Measurements from ENCODE around the gene ARHGEF3. TPM values are rescaled to one million over a fixed set of nuclear protein-coding genes. Genes with fewer than 3 reads are reported as not detected.
"Not testable (repeated sequence)": the region's sequence is repeated elsewhere in the genome, so short reads cannot be mapped to it uniquely, and the experiment has no call there.

ARHGEF3 gene
- total and polyA plus RNA-seq, 4 experiments from 2014 or later, result 120 to 160 (median 126) TPM

DNA sequence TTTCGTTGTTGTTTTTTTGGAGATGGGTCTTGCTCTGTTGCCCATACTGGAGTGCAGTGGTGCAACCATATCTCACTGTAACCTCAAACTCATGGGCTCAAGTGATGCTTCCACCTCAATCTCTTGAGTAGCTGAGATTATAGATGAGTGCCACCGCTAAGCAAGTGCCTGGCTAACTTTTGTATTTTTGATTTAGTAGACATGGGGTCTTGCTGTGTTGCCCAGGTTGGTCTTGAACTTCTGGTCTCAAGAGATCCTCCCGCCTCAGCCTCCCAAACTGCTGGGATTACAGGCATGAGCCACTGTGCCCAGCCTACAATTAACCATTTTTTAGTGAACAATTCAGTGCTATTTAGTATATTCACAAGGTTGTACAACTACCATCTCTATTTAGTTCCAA is 42.2 kb downstream of the ARHGEF3 start:
- ChIA-PET POLR2A (ENCODE audit: partially characterized antibody) (interaction anchor here (0.6 to 11.8 kb wide), 7 partner anchors 9 to 158 kb away, joined by 3 to 172 read pairs (median 3); partner anchors contain the start of gene ARHGEF3), CTCF (ENCODE audit: partially characterized antibody) (interaction anchor here (0.7 to 21.4 kb wide), 5 partner anchors 20 to 183 kb away, joined by 3 to 267 read pairs (median 6); partner anchors contain the start of gene ARHGEF3)
- Mint-ChIP-seq H3K4me1 (peaks cover 66 to 87% (median 78%) of the 10 kb centered on the region in 4 donors), H3K36me3 (peaks cover 45 to 66% of the 10 kb centered on the region in 2 donors), H3K9me3 (peaks cover 0 to 2% (median 0%) of the 10 kb centered on the region in 8 donors), H3K4me3 (peak overlapping the region in 7 of 8 donors; percentile 43 to 78 (median 70)), H3K27me3 (no peaks in the 10 kb centered on the region), H3K27ac (peak overlapping the region; percentile 78 to 94 (median 86))
- Histone ChIP-seq H3K27me3 (ENCODE audit: insufficient read depth, low read length) (no peaks in the 10 kb centered on the region), H3K9me3 (ENCODE audit: control insufficient read depth in 1 of 2, low read length in 2 of 2) (no peaks in the 10 kb centered on the region), H3K27ac (ENCODE audit: low read depth, low read length) (peak overlapping the region; percentile 10), H3K4me3 (ENCODE audit: low read length in 2 of 2) (no peak overlapping the region), H3K4me1 (ENCODE audit: insufficient read depth, low read length) (peaks cover 87% of the 10 kb centered on the region), H3K36me3 (ENCODE audit: insufficient read depth, low read length) (no peaks in the 10 kb centered on the region)
- DNase-seq, result no peak
- intact Hi-C loops (cut with micrococcal nuclease), result loop anchor here (2.0 kb wide), 1 partner anchor 23 kb away; no protein-coding TSS in a partner anchor

GRCh38 chr3:56758539-56758981 is 43.2 kb downstream of the ARHGEF3 start:
- Mint-ChIP-seq H3K27ac (peak overlapping the region; percentile 48 to 94 (median 86)), H3K4me3 (peak overlapping the region; percentile 34 to 78 (median 56)), H3K27me3 (no peaks in the 10 kb centered on the region), H3K9me3 (peaks cover 0 to 2% (median 0%) of the 10 kb centered on the region in 8 donors), H3K4me1 (peaks cover 68 to 90% (median 78%) of the 10 kb centered on the region in 4 donors), H3K36me3 (peaks cover 48 to 66% of the 10 kb centered on the region in 2 donors)
- CTCF ChIA-PET (ENCODE audit: partially characterized antibody), result interaction anchor here (0.9 to 21.4 kb wide), 13 partner anchors 14 to 237 kb away, joined by 3 to 267 read pairs (median 4); partner anchors contain the start of gene ARHGEF3
- intact Hi-C loops (cut with micrococcal nuclease), result loop anchor here (2.0 kb wide), 1 partner anchor 24 kb away; no protein-coding TSS in a partner anchor
- Histone ChIP-seq H3K4me1 (ENCODE audit: insufficient read depth, low read length) (peaks cover 89% of the 10 kb centered on the region), H3K27me3 (ENCODE audit: insufficient read depth, low read length) (no peaks in the 10 kb centered on the region), H3K9me3 (ENCODE audit: control insufficient read depth in 1 of 2, low read length in 2 of 2) (no peaks in the 10 kb centered on the region), H3K4me3 (ENCODE audit: low read length in 2 of 2) (no peak overlapping the region), H3K36me3 (ENCODE audit: insufficient read depth, low read length) (peaks cover 3% of the 10 kb centered on the region), H3K27ac (ENCODE audit: low read depth, low read length) (peak overlapping the region; percentile 10)
- POLR2A ChIA-PET (ENCODE audit: partially characterized antibody), result interaction anchor here (0.7 to 11.8 kb wide), 10 partner anchors 10 to 72 kb away, joined by 3 to 172 read pairs (median 3); partner anchors contain the start of gene ARHGEF3
- peak; percentile 14 to 69 (median 21) for DNase-seq

DNA sequence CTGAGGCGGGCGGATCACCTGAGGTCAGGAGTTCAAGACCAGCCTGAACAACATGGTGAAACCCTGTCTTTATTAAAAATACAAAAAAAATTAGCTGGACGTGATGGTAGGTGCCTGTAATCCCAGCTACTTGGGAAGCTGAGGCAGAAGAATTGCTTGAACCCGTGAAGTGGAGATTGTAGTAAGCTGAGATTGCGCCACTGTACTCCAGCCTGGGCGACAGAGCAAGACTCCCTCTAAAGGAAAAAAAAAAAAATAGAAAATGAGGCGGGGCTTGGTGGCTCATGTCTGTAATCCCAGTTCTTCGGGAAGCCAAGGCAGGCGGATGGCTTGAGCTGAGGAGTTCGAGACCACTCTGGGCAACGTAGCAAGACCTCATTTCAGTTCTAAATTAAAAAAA is 43.7 kb downstream of the ARHGEF3 start:
- not testable (repeated sequence) for H3K9me3 ChIP-seq (ENCODE audit: control insufficient read depth in 1 of 2, low read length in 2 of 2); H3K36me3 ChIP-seq (ENCODE audit: insufficient read depth, low read length); H3K27me3 Mint-ChIP-seq; H3K27me3 ChIP-seq (ENCODE audit: insufficient read depth, low read length); H3K4me3 ChIP-seq (ENCODE audit: low read length in 2 of 2); H3K27ac ChIP-seq (ENCODE audit: low read depth, low read length); DNase-seq; H3K9me3 Mint-ChIP-seq
- CTCF ChIA-PET (ENCODE audit: partially characterized antibody), result interaction anchor here (0.9 to 21.4 kb wide), 12 partner anchors 13 to 238 kb away, joined by 3 to 267 read pairs (median 4); partner anchors contain the start of gene ARHGEF3
- Mint-ChIP-seq H3K27ac (peak overlapping the region in 1 of 7 donors; percentile 92), H3K36me3 (peaks cover 53 to 72% of the 10 kb centered on the region in 2 donors), H3K4me1 (peaks cover 67 to 91% (median 79%) of the 10 kb centered on the region in 4 donors), H3K4me3 (peak overlapping the region in 1 of 8 donors; percentile 4)
- peaks cover 91% of the 10 kb centered on the region for H3K4me1 ChIP-seq (ENCODE audit: insufficient read depth, low read length)
- POLR2A ChIA-PET (ENCODE audit: partially characterized antibody), result interaction anchor here (0.9 to 11.8 kb wide), 7 partner anchors 12 to 71 kb away, joined by 3 to 172 read pairs (median 4); partner anchors contain the start of gene ARHGEF3
- intact Hi-C loops (cut with micrococcal nuclease), result loop anchor here (2.0 kb wide), 1 partner anchor 25 kb away; no protein-coding TSS in a partner anchor

GRCh38 chr3:56754741-56755417 is 46.9 kb downstream of the ARHGEF3 start:
- Histone ChIP-seq H3K9me3 (ENCODE audit: control insufficient read depth in 1 of 2, low read length in 2 of 2) (no peaks in the 10 kb centered on the region), H3K27me3 (ENCODE audit: insufficient read depth, low read length) (no peaks in the 10 kb centered on the region), H3K4me3 (ENCODE audit: low read length in 2 of 2) (peak overlapping the region in 1 of 2 donors; percentile 41), H3K4me1 (ENCODE audit: insufficient read depth, low read length) (peaks cover 77% of the 10 kb centered on the region), H3K36me3 (ENCODE audit: insufficient read depth, low read length) (peaks cover 32% of the 10 kb centered on the region), H3K27ac (ENCODE audit: low read depth, low read length) (peak overlapping the region; percentile 53)
- ChIA-PET CTCF (ENCODE audit: partially characterized antibody) (interaction anchor here (1.0 to 21.4 kb wide), 13 partner anchors 10 to 234 kb away, joined by 3 to 267 read pairs (median 4); partner anchors contain the start of gene ARHGEF3), POLR2A (ENCODE audit: partially characterized antibody) (interaction anchor here (0.7 to 11.8 kb wide), 16 partner anchors 10 to 198 kb away, joined by 3 to 172 read pairs (median 5); partner anchors contain the start of genes ARHGEF3, CCDC66 and TASOR)
- intact Hi-C loops (cut with micrococcal nuclease), result loop anchor here (1.0 kb wide), 1 partner anchor 44 kb away; no protein-coding TSS in a partner anchor
- H3K4me3 Mint-ChIP-seq, result peak overlapping the region; percentile 86 to 97 (median 94)
- peak overlapping the region; percentile 91 to 98 (median 97) for H3K27ac Mint-ChIP-seq
- H3K36me3 Mint-ChIP-seq, result peaks cover 60 to 71% of the 10 kb centered on the region in 2 donors
- peak; percentile 31 to 51 (median 41) for DNase-seq
- no peaks in the 10 kb centered on the region for H3K27me3 Mint-ChIP-seq
- peaks cover 56 to 84% (median 66%) of the 10 kb centered on the region in 4 donors for H3K4me1 Mint-ChIP-seq
- peaks cover 0 to 2% (median 0%) of the 10 kb centered on the region in 8 donors for H3K9me3 Mint-ChIP-seq

GRCh38 chr3:56753206-56753820 is 48.4 kb downstream of the ARHGEF3 start:
- no peaks in the 10 kb centered on the region for H3K27me3 Mint-ChIP-seq
- H3K27ac Mint-ChIP-seq, result peak overlapping the region; percentile 42 to 97 (median 76)
- Histone ChIP-seq H3K27ac (ENCODE audit: low read depth, low read length) (peak overlapping the region; percentile 22), H3K27me3 (ENCODE audit: insufficient read depth, low read length) (no peaks in the 10 kb centered on the region), H3K36me3 (ENCODE audit: insufficient read depth, low read length) (peaks cover 46% of the 10 kb centered on the region), H3K4me3 (ENCODE audit: low read length in 2 of 2) (no peak overlapping the region), H3K4me1 (ENCODE audit: insufficient read depth, low read length) (peaks cover 62% of the 10 kb centered on the region), H3K9me3 (ENCODE audit: control insufficient read depth in 1 of 2, low read length in 2 of 2) (no peaks in the 10 kb centered on the region)
- POLR2A ChIA-PET (ENCODE audit: partially characterized antibody), result interaction anchor here (1.7 to 11.8 kb wide), 5 partner anchors 30 to 163 kb away, joined by 5 to 172 read pairs (median 41); partner anchors contain the start of genes ARHGEF3 and TASOR
- H3K36me3 Mint-ChIP-seq, result peaks cover 69 to 77% of the 10 kb centered on the region in 2 donors
- peak overlapping the region in 6 of 8 donors; percentile 1 to 96 (median 76) for H3K4me3 Mint-ChIP-seq
- H3K4me1 Mint-ChIP-seq, result peaks cover 43 to 68% (median 54%) of the 10 kb centered on the region in 4 donors
- CTCF ChIA-PET (ENCODE audit: partially characterized antibody), result interaction anchor here (0.6 to 21.4 kb wide), 8 partner anchors 8 to 236 kb away, joined by 3 to 267 read pairs (median 6); partner anchors contain the start of gene ARHGEF3
- peak in 1 of 5 donors; percentile 33 for DNase-seq
- intact Hi-C loops (cut with micrococcal nuclease), result no loop called here
- peaks cover 0 to 2% (median 0%) of the 10 kb centered on the region in 8 donors for H3K9me3 Mint-ChIP-seq

- Histone ChIP-seq H3K9me3 (ENCODE audit: control insufficient read depth in 1 of 2, low read length in 2 of 2) (no peaks in the 10 kb centered on the region), H3K4me1 (ENCODE audit: insufficient read depth, low read length) (peaks cover 49% of the 10 kb centered on the region), H3K36me3 (ENCODE audit: insufficient read depth, low read length) (peaks cover 60% of the 10 kb centered on the region), H3K27me3 (ENCODE audit: insufficient read depth, low read length) (no peaks in the 10 kb centered on the region), H3K27ac (ENCODE audit: low read depth, low read length) (no peak overlapping the region), H3K4me3 (ENCODE audit: low read length in 2 of 2) (no peak overlapping the region)
- Mint-ChIP-seq H3K27ac (peak overlapping the region; percentile 39 to 93 (median 75)), H3K4me1 (peaks cover 38 to 52% (median 45%) of the 10 kb centered on the region in 4 donors), H3K36me3 (peaks cover 73 to 85% of the 10 kb centered on the region in 2 donors), H3K9me3 (peaks cover 0 to 2% (median 0%) of the 10 kb centered on the region in 8 donors), H3K4me3 (no peak overlapping the region), H3K27me3 (no peaks in the 10 kb centered on the region)
- DNase-seq, result no peak
- ChIA-PET POLR2A (ENCODE audit: partially characterized antibody) (interaction anchor here (1.0 to 11.8 kb wide), 3 partner anchors 33 to 73 kb away, joined by 3 to 172 read pairs (median 112); partner anchors contain the start of gene ARHGEF3), CTCF (ENCODE audit: partially characterized antibody) (interaction anchor here (0.6 to 21.4 kb wide), 6 partner anchors 9 to 231 kb away, joined by 3 to 267 read pairs (median 4); partner anchors contain the start of gene ARHGEF3)
- intact Hi-C loops (cut with micrococcal nuclease), result no loop called here
Observed at GRCh38 chr3:56751056-56751707, 50.6 kb downstream of the ARHGEF3 start.
